Body of pancreas (tissue), 4 donors: ENCODE data around the gene PPDPF. TPM values are rescaled to one million over a fixed set of nuclear protein-coding genes. Genes with fewer than 3 reads are reported as not detected.

Source experiments
- ATAC-seq: fragments of 150-250 bp; one replicate; pipeline ENCODE4 v1.9.1; 2016
- DNase-seq, 4 donors: peaks; one replicate each; pipeline ENCODE4 v3.0.0-alpha.2; 2019
- H3K27ac ChIP-seq, 4 donors: fragments of 200-600 bp; sonication (generic); 1 replicate in 3 of 4; 2 replicates in 1 of 4; pipeline versions ENCODE4 v1.5.1 to v1.6.1; 2016 to 2019; ENCODE audit warnings: mild to moderate bottlenecking in 1 of 4, mixed read lengths in 1 of 4, moderate library complexity in 1 of 4
- H3K27me3 ChIP-seq, 2 donors: fragments of 200-600 bp; sonication (generic); one replicate each; pipeline ENCODE4 v1.6.0; 2016; ENCODE audit warnings: mild to moderate bottlenecking in 1 of 2
- H3K36me3 ChIP-seq, 2 donors: fragments of 200-600 bp; sonication (generic); replicated peaks in 1 of 2; 2 replicates each; pipeline ENCODE4 v1.5.1; 2016; ENCODE audit warnings: low read depth in 2 of 2; ENCODE audit not compliant: insufficient read depth in 1 of 2
- H3K4me1 ChIP-seq: fragments of 200-600 bp; sonication (generic); one replicate; pipeline ENCODE4 v1.6.0; 2016
- H3K4me3 ChIP-seq, 2 donors: fragments of 200-600 bp; sonication (generic); 1 replicate in 1 of 2; 2 replicates in 1 of 2; pipeline ENCODE4 v1.5.1; 2016 to 2019
- H3K9me3 ChIP-seq, 3 donors: fragments of 200-600 bp; sonication (generic); 1 replicate in 2 of 3; 2 replicates in 1 of 3; pipeline ENCODE4 v1.5.1; 2016
- POLR2A ChIP-seq, 3 donors: fragments of 450-650 bp; IDR thresholded peaks; one replicate each; pipeline ENCODE4 v1.6.1; 2016; ENCODE audit warnings: antibody characterized with exemption in 3 of 3, mild to moderate bottlenecking in 2 of 3
- WGBS, 2 donors: methylation state at CpG; one replicate each; pipeline ENCODE4 v1.1.5; 2017; 5-methylcytosine and 5-hydroxymethylcytosine counted together
- intact Hi-C: fragments of 100-400 bp; cut with DNase I; formaldehyde crosslinking; loops from one replicate; pipeline ENCODE4 v1.15.1; 2023
- total RNA-seq, 2 donors: library from RNA; depleted of rRNA; stranded (reverse); fragments of >200 nt; gene quantifications; one replicate each; pipeline ENCODE4 v1.1.0, GENCODE V29; 2016
- TF ChIP-seq, protein P1 (sequence below), 7 experiments: fragments of 450-650 bp in 4 of 7; fragments of 200-600 bp in 3 of 7; sonication (generic) in 3 of 7; IDR thresholded peaks; one replicate each; pipeline ENCODE4 v1.5.1; 2016 to 2019; ENCODE audit warnings: antibody characterized with exemption in 7 of 7

The PPDPF gene
- total RNA-seq, 2 donors from 2014 or later, result 69.9 to 106 TPM

DNA sequence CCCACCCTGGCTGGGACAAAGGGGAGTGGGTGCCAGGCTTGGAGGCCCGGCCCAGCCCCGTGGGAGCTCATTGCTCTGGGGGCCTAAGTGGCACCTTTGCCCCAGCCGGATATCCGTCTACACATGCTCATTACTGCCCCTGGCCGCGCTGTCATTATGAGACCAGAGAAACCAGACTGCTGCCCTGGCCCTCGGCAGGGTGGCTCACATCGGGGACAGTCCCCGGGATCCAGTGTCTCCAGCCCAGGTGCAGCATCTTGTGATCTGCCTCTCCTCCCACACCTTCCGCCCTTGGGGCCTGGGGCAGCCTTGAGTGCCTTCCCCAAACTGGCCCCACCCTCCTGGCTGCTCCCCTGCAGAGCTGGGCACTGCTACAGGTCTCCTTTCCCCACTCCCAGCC, 22.1 kb downstream of the PPDPF start:
- TF ChIP-seq, protein P1, sequence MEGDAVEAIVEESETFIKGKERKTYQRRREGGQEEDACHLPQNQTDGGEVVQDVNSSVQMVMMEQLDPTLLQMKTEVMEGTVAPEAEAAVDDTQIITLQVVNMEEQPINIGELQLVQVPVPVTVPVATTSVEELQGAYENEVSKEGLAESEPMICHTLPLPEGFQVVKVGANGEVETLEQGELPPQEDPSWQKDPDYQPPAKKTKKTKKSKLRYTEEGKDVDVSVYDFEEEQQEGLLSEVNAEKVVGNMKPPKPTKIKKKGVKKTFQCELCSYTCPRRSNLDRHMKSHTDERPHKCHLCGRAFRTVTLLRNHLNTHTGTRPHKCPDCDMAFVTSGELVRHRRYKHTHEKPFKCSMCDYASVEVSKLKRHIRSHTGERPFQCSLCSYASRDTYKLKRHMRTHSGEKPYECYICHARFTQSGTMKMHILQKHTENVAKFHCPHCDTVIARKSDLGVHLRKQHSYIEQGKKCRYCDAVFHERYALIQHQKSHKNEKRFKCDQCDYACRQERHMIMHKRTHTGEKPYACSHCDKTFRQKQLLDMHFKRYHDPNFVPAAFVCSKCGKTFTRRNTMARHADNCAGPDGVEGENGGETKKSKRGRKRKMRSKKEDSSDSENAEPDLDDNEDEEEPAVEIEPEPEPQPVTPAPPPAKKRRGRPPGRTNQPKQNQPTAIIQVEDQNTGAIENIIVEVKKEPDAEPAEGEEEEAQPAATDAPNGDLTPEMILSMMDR (IDR thresholded peaks at IDR 0.05), result no peak
- no peak for TF ChIP-seq POLR2A (IDR thresholded peaks at IDR 0.05)
- DNase-seq, result no peak
- no peaks in the 10 kb centered on the region for H3K27me3 ChIP-seq
- intact Hi-C loops, result loop anchor here (10.0 kb wide), 1 partner anchor 422 kb away; the partner anchor contains the start of gene ZNF512B
- no peak overlapping the region for H3K27ac ChIP-seq
- WGBS, 2 donors, result 84 to 88% methylated on average over 8 to 9 of the region's 10 CpGs
- H3K4me3 ChIP-seq, result no peak overlapping the region
- H3K4me1 ChIP-seq, result peaks cover 16% of the 10 kb centered on the region
- H3K36me3 ChIP-seq, result no peaks in the 10 kb centered on the region
- H3K9me3 ChIP-seq, result no peaks in the 10 kb centered on the region
- ATAC-seq, result no peak

DNA sequence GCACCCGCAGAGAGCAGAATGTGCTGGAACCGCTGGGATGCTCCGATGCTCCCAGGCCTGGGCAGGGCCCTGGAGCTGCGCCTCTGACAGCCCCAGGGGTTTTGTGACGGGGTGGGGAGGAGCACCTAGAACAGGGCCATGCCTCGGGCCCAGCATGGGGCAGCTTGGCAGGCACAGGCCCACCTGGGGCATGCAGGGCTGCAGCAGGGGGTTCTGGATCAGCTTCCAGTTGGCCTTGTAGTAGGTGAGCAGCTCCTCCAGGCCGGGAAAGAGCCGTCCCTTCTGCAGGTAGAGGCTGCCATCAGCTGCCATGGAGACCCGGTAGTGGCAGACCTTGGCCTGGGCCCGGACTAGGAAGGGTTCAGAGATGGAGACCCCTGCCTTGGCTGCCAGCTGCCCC, 22.6 kb downstream of the PPDPF start:
- H3K4me3 ChIP-seq, result no peak overlapping the region
- intact Hi-C loops, result loop anchor here (10.0 kb wide), 1 partner anchor 422 kb away; the partner anchor contains the start of gene ZNF512B
- peaks cover 12% of the 10 kb centered on the region for H3K4me1 ChIP-seq
- no peaks in the 10 kb centered on the region for H3K36me3 ChIP-seq
- ATAC-seq (no peak), DNase-seq (no peak)
- peaks cover 0 to 2% of the 10 kb centered on the region in 2 donors for H3K27me3 ChIP-seq
- WGBS, 2 donors, result 86 to 100% methylated on average over 1 to 10 of the region's 10 CpGs
- no peaks in the 10 kb centered on the region for H3K9me3 ChIP-seq
- TF ChIP-seq, protein P1 (IDR thresholded peaks at IDR 0.05), result no peak
- no peak overlapping the region for H3K27ac ChIP-seq

DNA sequence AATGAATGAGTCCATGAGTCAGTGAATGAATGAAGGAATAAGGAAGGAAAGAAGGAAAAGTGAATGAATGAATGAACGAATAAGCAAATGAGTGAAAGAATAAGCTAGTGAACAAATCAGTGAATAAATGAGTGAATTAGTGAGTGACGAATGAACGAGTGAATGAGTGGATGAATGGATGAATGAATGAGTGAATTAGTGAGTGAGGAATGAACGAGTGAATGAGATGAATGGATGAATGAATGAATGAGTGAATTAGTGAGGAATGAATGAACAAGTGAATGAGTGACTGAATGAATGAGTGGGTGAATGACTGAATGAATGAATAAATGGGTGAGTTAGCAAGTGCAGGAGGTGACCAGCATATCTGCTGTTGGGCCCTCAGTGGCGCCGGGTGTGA, 23.2 kb downstream of the PPDPF start:
- DNase-seq, result no peak
- no peak overlapping the region for H3K27ac ChIP-seq

DNA sequence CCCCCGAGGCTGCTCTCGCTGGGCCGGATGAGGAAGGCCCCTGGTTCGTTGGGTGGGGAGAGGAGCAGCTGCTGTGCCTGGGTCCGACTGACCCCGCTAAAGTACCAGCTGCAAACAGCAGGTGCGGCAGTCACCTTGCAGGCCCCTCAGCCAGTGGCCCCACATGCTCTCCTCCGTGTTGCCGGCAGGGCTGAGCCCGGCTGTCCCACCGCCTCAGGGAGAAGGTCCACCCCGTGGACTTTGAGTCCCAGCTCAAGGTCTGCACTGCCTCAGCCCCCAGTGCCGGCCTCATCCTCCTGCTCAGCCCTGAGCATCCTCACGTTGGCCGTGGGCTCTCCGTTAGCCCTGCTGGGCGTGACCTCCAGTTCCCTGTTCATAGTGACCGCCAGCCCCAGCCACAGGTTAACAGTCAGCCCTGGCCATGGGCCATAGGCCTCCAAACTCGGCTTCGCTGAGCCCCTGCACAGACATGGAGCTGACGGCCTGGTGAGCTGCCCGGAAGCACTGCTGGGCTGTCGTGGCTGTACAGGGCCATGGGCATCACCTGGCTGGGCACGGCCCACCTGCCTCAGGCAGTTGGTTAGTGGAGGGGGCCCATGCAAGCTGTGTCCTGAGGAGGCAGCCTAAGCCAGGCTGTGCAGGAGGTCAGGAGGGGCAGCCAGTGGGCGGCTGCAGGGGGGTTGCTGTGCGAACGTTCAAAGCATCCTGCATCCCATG, 23.8 kb downstream of the PPDPF start:
- H3K36me3 ChIP-seq, result no peaks in the 10 kb centered on the region
- peaks cover 0 to 4% of the 10 kb centered on the region in 2 donors for H3K27me3 ChIP-seq
- no peak overlapping the region for H3K27ac ChIP-seq
- no peak overlapping the region for H3K4me3 ChIP-seq
- ATAC-seq, result no peak
- no peaks in the 10 kb centered on the region for H3K4me1 ChIP-seq
- intact Hi-C loops, result loop anchor here (10.0 kb wide), 1 partner anchor 420 kb away; the partner anchor contains the start of gene ZNF512B
- no peak for DNase-seq
- no peaks in the 10 kb centered on the region for H3K9me3 ChIP-seq
- 73 to 83% methylated on average over 3 to 26 of the region's 27 CpGs for WGBS, 2 donors
- TF ChIP-seq, protein P1 (IDR thresholded peaks at IDR 0.05), result no peak
- no peak for TF ChIP-seq POLR2A (IDR thresholded peaks at IDR 0.05)

More for the DNA sequence above, 23.2 kb downstream of the PPDPF start:
- H3K4me1 ChIP-seq, result peaks cover 5% of the 10 kb centered on the region
- H3K36me3 ChIP-seq, result no peaks in the 10 kb centered on the region
- WGBS, 2 donors, result 71 to 74% methylated on average over 6 of the region's 6 CpGs
- peaks cover 0 to 4% of the 10 kb centered on the region in 2 donors for H3K27me3 ChIP-seq
- H3K9me3 ChIP-seq, result no peaks in the 10 kb centered on the region
- intact Hi-C loops, result loop anchor here (10.0 kb wide), 1 partner anchor 421 kb away; the partner anchor contains the start of gene ZNF512B
- TF ChIP-seq, protein P1 (IDR thresholded peaks at IDR 0.05), result no peak
- no peak for TF ChIP-seq POLR2A (IDR thresholded peaks at IDR 0.05)
- no peak for ATAC-seq
- no peak overlapping the region for H3K4me3 ChIP-seq
